Stimulated activated CD4-positive, alpha-beta T cell treated with anti-CD3 and anti-CD28 coated beads, Interleukin-12 subunit alpha, Interleukin-12 subunit beta, amount 100 ng/mL, for 4 hours (primary cell): ENCODE data around the gene TCAP.

Experiments used
- DNase-seq: peaks from one replicate; pipeline ENCODE4 v3.0.0-alpha.2; 2020

Gene TCAP

GRCh38 chr17:39629494-39629880 lies 35.7 kb upstream of the TCAP start:
- no peak for DNase-seq

- no peak for DNase-seq
Measured at GRCh38 chr17:39629898-39630297, 35.3 kb upstream of the TCAP start.

GRCh38 chr17:39631403-39631802 lies 33.7 kb upstream of the TCAP start:
- no peak for DNase-seq

DNA sequence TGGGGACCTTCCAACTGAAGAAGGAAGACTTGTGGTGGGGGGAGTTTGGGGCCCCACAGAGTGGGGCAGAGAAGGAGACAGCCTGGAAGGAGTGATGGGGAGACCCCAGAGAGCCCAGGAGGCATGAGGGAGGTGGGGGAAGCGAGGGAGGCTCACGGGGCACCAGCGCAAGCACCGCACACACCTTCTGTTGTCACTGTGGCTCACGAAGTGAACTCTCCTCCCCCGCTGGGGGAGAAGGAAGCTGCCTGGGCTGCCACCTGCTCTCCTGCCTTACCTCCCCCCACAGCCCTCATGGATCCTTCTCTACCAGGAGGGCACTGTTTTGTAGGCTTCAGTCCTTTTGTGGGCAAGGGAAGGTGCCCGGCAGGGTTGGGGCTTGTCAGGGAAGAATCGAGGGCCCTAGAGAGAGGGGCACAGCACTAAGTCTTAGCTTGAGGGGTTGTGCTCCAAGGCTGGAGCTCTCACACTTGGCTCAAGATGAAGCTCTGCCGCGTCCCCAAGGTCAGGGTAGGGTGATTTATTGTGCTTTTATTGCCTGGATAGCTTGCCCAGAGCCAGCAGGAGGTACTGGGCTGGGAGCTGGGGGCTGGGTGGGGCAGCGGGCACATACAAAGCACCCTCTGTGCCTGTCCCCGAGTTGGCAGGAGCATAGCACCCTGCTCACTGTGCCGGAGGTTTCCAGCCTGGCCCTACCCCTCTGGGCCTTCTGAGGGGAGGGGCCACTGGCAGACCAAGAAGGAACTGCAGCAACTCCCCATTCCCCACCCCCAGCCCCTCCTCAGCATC lies 32.8 kb upstream of the TCAP start:
- DNase-seq: no peak

GRCh38 chr17:39633570-39634183 lies 31.5 kb upstream of the TCAP start:
- no peak for DNase-seq

GRCh38 chr17:39634384-39634871 lies 30.7 kb upstream of the TCAP start:
- DNase-seq: no peak

GRCh38 chr17:39635614-39636176 lies 29.5 kb upstream of the TCAP start:
- no peak for DNase-seq

GRCh38 chr17:39636587-39636926 lies 28.6 kb upstream of the TCAP start:
- DNase-seq: peak; percentile 13

DNA sequence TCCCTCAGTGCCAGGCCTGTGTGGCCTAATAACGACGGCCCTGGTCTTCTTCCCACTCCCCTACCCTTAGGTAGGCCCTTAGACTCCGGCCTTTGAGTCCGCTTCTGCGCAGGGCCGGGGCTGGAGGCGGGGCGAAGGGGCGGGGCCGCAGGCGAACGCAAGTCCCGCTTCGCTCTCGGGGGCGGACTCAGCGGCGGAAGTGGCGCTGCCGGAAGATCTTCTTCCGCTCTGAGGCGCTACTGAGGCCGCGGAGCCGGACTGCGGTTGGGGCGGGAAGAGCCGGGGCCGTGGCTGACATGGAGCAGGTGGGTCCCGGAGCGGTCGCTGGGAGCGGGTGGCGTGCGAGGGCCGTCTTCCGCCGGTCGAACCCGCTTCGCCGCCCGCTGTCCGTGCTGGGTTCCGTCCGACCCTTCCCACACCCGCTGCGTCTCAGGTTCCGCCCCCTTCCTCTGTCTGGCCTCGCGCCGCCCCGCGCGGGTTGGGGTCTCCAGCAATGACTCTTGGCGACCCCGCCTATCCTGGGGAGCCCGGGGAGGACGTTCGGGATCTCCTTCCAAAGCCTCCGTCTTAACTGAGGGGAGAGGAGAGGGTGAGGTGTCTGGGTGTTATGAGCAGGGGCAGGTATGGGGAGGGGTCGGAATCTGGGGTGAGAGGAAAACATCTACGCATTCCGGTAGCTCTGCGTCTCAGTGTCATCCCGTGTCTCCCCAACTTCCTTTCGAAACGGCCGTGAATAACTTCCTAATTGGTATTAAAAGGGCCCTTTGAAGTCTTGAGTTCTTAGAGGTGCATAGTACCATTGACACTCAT lies 28.0 kb upstream of the TCAP start, which contains the start of gene STARD3:
TSS of gene STARD3 (plus strand) at position 218 of the 810 bp plus-strand sequence. CDS start 16,388 bp downstream, outside the sequence.
- DNase-seq: peak; percentile 92

DNA sequence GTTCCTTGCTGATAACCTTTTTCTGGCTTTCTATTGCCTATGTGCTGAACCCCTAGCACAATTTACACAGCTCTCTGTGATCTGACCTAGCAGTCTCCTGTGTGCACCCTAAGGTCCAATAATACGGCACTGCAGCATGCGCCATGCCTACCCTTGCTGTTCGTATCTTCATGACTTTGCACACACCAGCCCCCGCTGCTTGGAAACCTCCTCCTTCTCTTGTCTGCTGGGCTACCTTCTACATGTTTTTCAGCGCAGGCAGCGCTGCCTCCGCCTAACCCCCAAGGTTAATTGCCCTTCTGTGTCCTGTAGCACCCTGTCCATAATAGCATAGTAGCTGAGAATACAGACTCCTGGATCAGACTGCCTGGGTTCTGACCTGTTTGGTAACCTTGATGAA lies 26.8 kb upstream of the TCAP start:
- DNase-seq: no peak

GRCh38 chr17:39639043-39639442 lies 26.1 kb upstream of the TCAP start:
- no peak for DNase-seq

- DNase-seq: no peak
Measured at GRCh38 chr17:39639566-39640458, 25.3 kb upstream of the TCAP start.

DNA sequence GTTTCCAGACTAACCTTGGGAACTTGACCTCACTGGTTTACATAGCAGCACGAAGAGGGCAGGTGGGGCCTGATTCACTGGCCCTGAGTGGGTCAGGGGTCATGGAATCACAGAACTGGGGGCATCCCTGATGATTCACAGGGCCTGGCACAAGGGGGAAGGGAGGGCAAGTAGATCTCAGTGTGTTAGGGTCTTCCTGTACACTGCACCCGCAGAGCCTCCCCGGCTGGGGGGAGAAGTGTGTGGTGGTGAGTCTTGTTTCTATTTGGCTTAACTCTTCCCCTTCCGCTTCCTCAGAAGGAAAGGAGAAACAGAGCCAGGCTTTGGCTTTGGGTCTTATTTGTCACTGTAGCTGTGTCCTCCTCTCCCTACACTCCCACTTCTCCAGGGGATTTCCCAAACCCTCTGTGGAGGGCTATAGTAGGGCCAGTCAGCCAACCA lies 24.5 kb upstream of the TCAP start:
- DNase-seq: no peak

GRCh38 chr17:39641097-39641496 lies 24.1 kb upstream of the TCAP start:
- DNase-seq: no peak

GRCh38 chr17:39641883-39642282 lies 23.3 kb upstream of the TCAP start:
- no peak for DNase-seq

- DNase-seq: no peak
Measured at GRCh38 chr17:39642291-39643074, 22.7 kb upstream of the TCAP start.

- no peak for DNase-seq
Measured at GRCh38 chr17:39643271-39643670, 21.9 kb upstream of the TCAP start.

GRCh38 chr17:39647256-39647655 lies 17.9 kb upstream of the TCAP start:
- no peak for DNase-seq

GRCh38 chr17:39648616-39649366 lies 16.4 kb upstream of the TCAP start:
- DNase-seq: no peak

GRCh38 chr17:39650121-39650579 lies 15.0 kb upstream of the TCAP start:
- DNase-seq: no peak
